ENCODE results near the gene NFE2L1. TPM values are rescaled to one million over a fixed set of nuclear protein-coding genes. Genes with fewer than 3 reads are reported as not detected.

The NFE2L1 gene
- total and polyA plus RNA-seq, 9 of the 15 experiments (the other 6 are each of a cell fraction or from before 2014, with no cell fraction given): 2.0 to 68.6 (median 39.7) TPM

DNA sequence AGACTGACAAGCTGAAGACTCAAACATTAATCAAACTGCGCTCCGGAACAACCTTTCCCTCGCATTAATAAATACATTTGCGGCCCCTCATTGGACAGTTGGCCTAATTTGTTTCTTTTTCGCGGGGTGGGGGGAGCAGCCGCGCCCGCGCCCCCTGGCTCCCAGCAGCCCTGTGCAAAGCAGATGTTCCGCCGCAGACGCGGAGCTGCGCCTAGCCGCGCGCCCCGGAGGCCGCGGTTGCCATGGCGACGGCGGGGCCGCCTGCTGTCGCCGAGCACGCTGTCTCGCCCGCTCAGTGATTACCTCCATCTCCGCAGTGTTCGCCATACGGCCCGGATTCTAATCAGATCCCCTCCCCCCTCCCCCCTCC, 36.0 kb upstream of the NFE2L1 start:
- ChIA-PET CTCF (ENCODE audit: low intra/inter-chr PET ratio) (interaction anchor here (0.6 to 1.7 kb wide), 2 partner anchors 119 to 580 kb away, joined by 3 to 6 read pairs; no protein-coding TSS in a partner anchor), POLR2A (interaction anchor here (0.8 to 1.2 kb wide), 6 partner anchors 9 to 41 kb away, joined by 3 to 6 read pairs (median 3); partner anchors contain the start of genes CDK5RAP3 and NFE2L1)
- Histone ChIP-seq H3K4me1 (replicated peaks in 1 of 2; ENCODE audit: control insufficient read depth in 2 of 2, insufficient read depth in 2 of 2, low read length in 2 of 2) (peaks cover 22 to 23% of the 10 kb centered on the region in 2 experiments), H3K4me2 (ENCODE audit: insufficient read depth, low read length) (peak overlapping the region; percentile 69), H2AFZ (ENCODE audit: low read depth, low read length) (peak overlapping the region; percentile 92), H3K9ac (ENCODE audit: insufficient read depth in 1 of 2, low read depth in 2 of 2, low read length in 2 of 2) (no peak overlapping the region), H3K9me3 (replicated peaks; ENCODE audit: control insufficient read depth, insufficient read depth, low read depth, low read length) (no peaks in the 10 kb centered on the region; the same call in 1 of the 2 replicates), H3K36me3 (ENCODE audit: control insufficient read depth, insufficient read depth, low read length) (no peaks in the 10 kb centered on the region), H3K9me1 (ENCODE audit: control insufficient read depth, insufficient read depth, low read length) (no peaks in the 10 kb centered on the region), H3K27ac (ENCODE audit: extremely low read depth, low read depth, low read length) (no peak overlapping the region), H3K27me3 (ENCODE audit: control insufficient read depth in 2 of 2, insufficient read depth in 2 of 2, low read length in 2 of 2) (no peaks in the 10 kb centered on the region), H3K4me3 (peak overlapping the region; percentile 12; the same call in 1 of the 2 replicates), H4K20me1 (replicated peaks; ENCODE audit: control insufficient read depth, insufficient read depth, low read length) (no peaks in the 10 kb centered on the region), H3K79me2 (ENCODE audit: control insufficient read depth, insufficient read depth, low read length) (no peaks in the 10 kb centered on the region)
- BruUV-seq (replicated peaks): no TSS peak
- 24% methylated on average over 19 of the region's 34 CpGs for WGBS (ENCODE audit: insufficient coverage, low coverage, missing lambda C conversion rate)
- ATAC-seq (peak; percentile 69), FAIRE-seq (no peak), DNase-seq (ENCODE audit: extremely low read depth in 1 of 4, low spot score in 3 of 4) (peak; percentile 74 to 91 (median 84))
- in situ Hi-C loops (cut with MboI): no loop called here
- intact Hi-C loops (cut with micrococcal nuclease): no loop called here
- TF ChIP-seq RBM22 (IDR thresholded peaks at IDR 0.05; ENCODE audit: low read depth, low read length, poor library complexity, severe bottlenecking): peak; percentile 27
- TF ChIP-seq YY1 (IDR thresholded peaks at IDR 0.05; ENCODE audit: borderline replicate concordance in 1 of 3, control insufficient read depth in 1 of 3, extremely low read depth in 1 of 3, insufficient read depth in 3 of 3, insufficient read length in 1 of 3, insufficient replicate concordance in 2 of 3, low read depth in 1 of 3, low read length in 2 of 3): peak in 1 of 3 experiments; percentile 32
- TF ChIP-seq TCF7 (IDR thresholded peaks at IDR 0.05; ENCODE audit: borderline replicate concordance): no peak
- TF ChIP-seq BMI1 (IDR thresholded peaks at IDR 0.05; ENCODE audit: low read length): peak; percentile 69
- TF ChIP-seq, protein P1, sequence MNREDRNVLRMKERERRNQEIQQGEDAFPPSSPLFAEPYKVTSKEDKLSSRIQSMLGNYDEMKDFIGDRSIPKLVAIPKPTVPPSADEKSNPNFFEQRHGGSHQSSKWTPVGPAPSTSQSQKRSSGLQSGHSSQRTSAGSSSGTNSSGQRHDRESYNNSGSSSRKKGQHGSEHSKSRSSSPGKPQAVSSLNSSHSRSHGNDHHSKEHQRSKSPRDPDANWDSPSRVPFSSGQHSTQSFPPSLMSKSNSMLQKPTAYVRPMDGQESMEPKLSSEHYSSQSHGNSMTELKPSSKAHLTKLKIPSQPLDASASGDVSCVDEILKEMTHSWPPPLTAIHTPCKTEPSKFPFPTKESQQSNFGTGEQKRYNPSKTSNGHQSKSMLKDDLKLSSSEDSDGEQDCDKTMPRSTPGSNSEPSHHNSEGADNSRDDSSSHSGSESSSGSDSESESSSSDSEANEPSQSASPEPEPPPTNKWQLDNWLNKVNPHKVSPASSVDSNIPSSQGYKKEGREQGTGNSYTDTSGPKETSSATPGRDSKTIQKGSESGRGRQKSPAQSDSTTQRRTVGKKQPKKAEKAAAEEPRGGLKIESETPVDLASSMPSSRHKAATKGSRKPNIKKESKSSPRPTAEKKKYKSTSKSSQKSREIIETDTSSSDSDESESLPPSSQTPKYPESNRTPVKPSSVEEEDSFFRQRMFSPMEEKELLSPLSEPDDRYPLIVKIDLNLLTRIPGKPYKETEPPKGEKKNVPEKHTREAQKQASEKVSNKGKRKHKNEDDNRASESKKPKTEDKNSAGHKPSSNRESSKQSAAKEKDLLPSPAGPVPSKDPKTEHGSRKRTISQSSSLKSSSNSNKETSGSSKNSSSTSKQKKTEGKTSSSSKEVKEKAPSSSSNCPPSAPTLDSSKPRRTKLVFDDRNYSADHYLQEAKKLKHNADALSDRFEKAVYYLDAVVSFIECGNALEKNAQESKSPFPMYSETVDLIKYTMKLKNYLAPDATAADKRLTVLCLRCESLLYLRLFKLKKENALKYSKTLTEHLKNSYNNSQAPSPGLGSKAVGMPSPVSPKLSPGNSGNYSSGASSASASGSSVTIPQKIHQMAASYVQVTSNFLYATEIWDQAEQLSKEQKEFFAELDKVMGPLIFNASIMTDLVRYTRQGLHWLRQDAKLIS (CRISPR knock-in tag; IDR thresholded peaks at IDR 0.05): no peak
- TF ChIP-seq SMAD4 (CRISPR knock-in tag; conservative IDR thresholded peaks at IDR 0.05): peak; percentile 40; the same call in 1 of the 2 replicates
- peak; percentile 50 for TF ChIP-seq CXXC5 (CRISPR knock-in tag; IDR thresholded peaks at IDR 0.05)
- 0 out of 4 replicates have a peak, but pooled peaks of 1 of the 2 experiments have one; percentile 16 for TF ChIP-seq NRF1 (conservative IDR thresholded peaks at IDR 0.05 in 1 of 2, IDR thresholded peaks at IDR 0.05 in 1 of 2)
- TF ChIP-seq MTF1 (CRISPR knock-in tag; IDR thresholded peaks at IDR 0.05; ENCODE audit: borderline replicate concordance): no peak
- TF ChIP-seq HNRNPLL (IDR thresholded peaks at IDR 0.05; ENCODE audit: low read depth, low read length, poor library complexity, severe bottlenecking): peak; percentile 80
- peak; percentile 65 for TF ChIP-seq HNRNPK (IDR thresholded peaks at IDR 0.05; ENCODE audit: low read depth, low read length, poor library complexity, severe bottlenecking)
- TF ChIP-seq ZFP30 (CRISPR knock-in tag; IDR thresholded peaks at IDR 0.05; ENCODE audit: borderline replicate concordance): no peak
- TF ChIP-seq, protein P2, sequence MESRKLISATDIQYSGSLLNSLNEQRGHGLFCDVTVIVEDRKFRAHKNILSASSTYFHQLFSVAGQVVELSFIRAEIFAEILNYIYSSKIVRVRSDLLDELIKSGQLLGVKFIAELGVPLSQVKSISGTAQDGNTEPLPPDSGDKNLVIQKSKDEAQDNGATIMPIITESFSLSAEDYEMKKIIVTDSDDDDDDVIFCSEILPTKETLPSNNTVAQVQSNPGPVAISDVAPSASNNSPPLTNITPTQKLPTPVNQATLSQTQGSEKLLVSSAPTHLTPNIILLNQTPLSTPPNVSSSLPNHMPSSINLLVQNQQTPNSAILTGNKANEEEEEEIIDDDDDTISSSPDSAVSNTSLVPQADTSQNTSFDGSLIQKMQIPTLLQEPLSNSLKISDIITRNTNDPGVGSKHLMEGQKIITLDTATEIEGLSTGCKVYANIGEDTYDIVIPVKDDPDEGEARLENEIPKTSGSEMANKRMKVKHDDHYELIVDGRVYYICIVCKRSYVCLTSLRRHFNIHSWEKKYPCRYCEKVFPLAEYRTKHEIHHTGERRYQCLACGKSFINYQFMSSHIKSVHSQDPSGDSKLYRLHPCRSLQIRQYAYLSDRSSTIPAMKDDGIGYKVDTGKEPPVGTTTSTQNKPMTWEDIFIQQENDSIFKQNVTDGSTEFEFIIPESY (CRISPR knock-in tag; IDR thresholded peaks at IDR 0.05): peak; percentile 70
